Testis (tissue), 2 donors: Measurements from ENCODE around the gene IGSF22.

Experiments used
- CTCF ChIP-seq, 3 experiments: fragments of 450-650 bp in 2 of 3; fragments of 200-600 bp in 1 of 3; sonication (generic) in 1 of 3; IDR thresholded peaks; one replicate each; pipeline ENCODE4 v1.5.1; 2016 to 2019; ENCODE audit warnings: antibody characterized with exemption in 3 of 3, mild to moderate bottlenecking in 2 of 3, moderate library complexity in 1 of 3
- POLR2A ChIP-seq: fragments of 450-650 bp; IDR thresholded peaks from one replicate; pipeline ENCODE4 v1.6.1; 2017; ENCODE audit warnings: antibody characterized with exemption, mild to moderate bottlenecking, moderate library complexity

- TF ChIP-seq CTCF (IDR thresholded peaks at IDR 0.05) (no peak), POLR2A (no peak)
These were observed 19.4 kb downstream of the IGSF22 start for GRCh38 chr11:18706330-18707243.
